GM12878 (cell line): ENCODE results near the gene SMOC2. TPM values are rescaled to one million over a fixed set of nuclear protein-coding genes. Genes with fewer than 3 reads are reported as not detected.

Experiments used
- BHLHE40 ChIP-seq, 2 experiments: fragments of 450-650 bp in 1 of 2; IDR thresholded peaks; 2 replicates each; pipeline ENCODE4 v1.6.1; 2011 to 2017; ENCODE audit warnings: low read depth in 2 of 2, borderline replicate concordance in 1 of 2, improper control_type of control experiment in 1 of 2, low read length in 1 of 2, mild to moderate bottlenecking in 1 of 2
- DPF2 ChIP-seq: fragments of 450-650 bp; IDR thresholded peaks from 2 replicates; pipeline ENCODE4 v1.6.1; 2017; ENCODE audit warnings: mild to moderate bottlenecking
- ELK1 ChIP-seq: IDR thresholded peaks from 2 replicates; pipeline ENCODE4 v1.6.1; 2012; ENCODE audit warnings: low read depth, low read length, improper control_type of control experiment
- MYC ChIP-seq: IDR thresholded peaks from 2 replicates; pipeline ENCODE4 v1.6.1; 2011; ENCODE audit warnings: mild to moderate bottlenecking, low read length, moderate library complexity, inconsistent platforms; ENCODE audit not compliant: insufficient read depth, insufficient replicate concordance, insufficient read length, severe bottlenecking
- PKNOX1 ChIP-seq: fragments of 450-650 bp; IDR thresholded peaks from 2 replicates; pipeline ENCODE4 v1.6.1; 2016; ENCODE audit warnings: mild to moderate bottlenecking
- RCOR1 ChIP-seq: conservative IDR thresholded peaks from 2 replicates; pipeline ENCODE4 v1.6.1; 2012; ENCODE audit warnings: low read depth, low read length, improper control_type of control experiment
- RUNX3 ChIP-seq: IDR thresholded peaks from 2 replicates; pipeline ENCODE4 v1.6.1; 2012; ENCODE audit warnings: low read length, inconsistent platforms
- STAT1 ChIP-seq: fragments of 450-650 bp; conservative IDR thresholded peaks from 2 replicates; pipeline ENCODE4 v1.6.1; 2014; ENCODE audit warnings: antibody characterized with exemption, mild to moderate bottlenecking
- SUZ12 ChIP-seq: fragments of 200-600 bp; sonication (generic); IDR thresholded peaks from one replicate; pipeline ENCODE4 v1.6.1; 2018; ENCODE audit warnings: antibody characterized with exemption, mild to moderate bottlenecking; ENCODE audit not compliant: unreplicated experiment
- TCF3 ChIP-seq: IDR thresholded peaks from 2 replicates; pipeline ENCODE4 v1.6.1; 2012; ENCODE audit warnings: low read depth, mild to moderate bottlenecking, low read length, borderline replicate concordance; ENCODE audit not compliant: insufficient read depth
- YY1 ChIP-seq: IDR thresholded peaks from 2 replicates; pipeline ENCODE4 v1.6.1; 2011; ENCODE audit warnings: low read depth, mild to moderate bottlenecking, low read length
- ZBTB33 ChIP-seq: fragments of 450-650 bp; IDR thresholded peaks from 2 replicates; pipeline ENCODE4 v1.6.1; 2017; ENCODE audit warnings: mild to moderate bottlenecking
- ZNF207 ChIP-seq: fragments of 450-650 bp; IDR thresholded peaks from 2 replicates; pipeline ENCODE4 v1.6.1; 2014; ENCODE audit warnings: antibody characterized with exemption, mild to moderate bottlenecking, borderline replicate concordance
- polyA plus RNA-seq, 11 experiments: library from polyadenylated mRNA; depleted of rRNA in 4 of 11; unstranded in 6 of 11; stranded (reverse) in 5 of 11; fragments of >200 nt; fragmentation: Nextera tagmentation in 4 of 11; fragmentation: Illumina TruSeq in 1 of 11; extraction: Ambion mirVana in 4 of 11; extraction: Trizol in 1 of 11; gene quantifications; 1 replicate in 1 of 11; 2 replicates in 10 of 11; pipeline versions ENCODE4 v1.2.1 to v1.2.3, GENCODE V29; 2011 to 2016; ENCODE audit warnings: inconsistent platforms in 2 of 11, missing spikeins in 2 of 11, low read depth in 1 of 11
- total RNA-seq, 4 experiments: library from RNA; depleted of rRNA in 3 of 4; stranded (reverse); fragments of >200 nt in 3 of 4; fragmentation: Illumina TruSeq in 1 of 4; extraction: Trizol in 1 of 4; gene quantifications; 2 replicates each; pipeline versions ENCODE4 v1.2.1 to v1.2.3, GENCODE V29; 2013 to 2021

SMOC2 gene
- total and polyA plus RNA-seq, 10 of the 15 experiments (the other 5 are each of a cell fraction or from before 2014, with no cell fraction given), result 0.10 to 0.12 TPM; not detected in 8

GRCh38 chr6:168670401-168670985 lies 229.5 kb downstream of the SMOC2 start (continued):
- TF ChIP-seq ELK1, result no peak
- TF ChIP-seq PKNOX1, result no peak
- no peak for TF ChIP-seq SUZ12
- TF ChIP-seq DPF2, result no peak
- no peak for TF ChIP-seq YY1
- no peak for TF ChIP-seq STAT1
- no peak for TF ChIP-seq RCOR1
- no peak for TF ChIP-seq TCF3
- TF ChIP-seq ZBTB33, result no peak
- no peak for TF ChIP-seq ZNF207
- TF ChIP-seq MYC, result no peak
- TF ChIP-seq BHLHE40 (IDR thresholded peaks at IDR 0.05; ENCODE audit: borderline replicate concordance in 1 of 2, low read depth in 2 of 2, low read length in 1 of 2), result no peak
- TF ChIP-seq RUNX3, result no peak
- TF ChIP-seq, all 136 proteins: peak for 0
